ENCODE measurements around the gene SLC50A1. TPM values are rescaled to one million over a fixed set of nuclear protein-coding genes. Genes with fewer than 3 reads are reported as not detected.

SLC50A1 gene
- total RNA-seq, 1 donor from 2014 or later: 27.9 TPM

DNA sequence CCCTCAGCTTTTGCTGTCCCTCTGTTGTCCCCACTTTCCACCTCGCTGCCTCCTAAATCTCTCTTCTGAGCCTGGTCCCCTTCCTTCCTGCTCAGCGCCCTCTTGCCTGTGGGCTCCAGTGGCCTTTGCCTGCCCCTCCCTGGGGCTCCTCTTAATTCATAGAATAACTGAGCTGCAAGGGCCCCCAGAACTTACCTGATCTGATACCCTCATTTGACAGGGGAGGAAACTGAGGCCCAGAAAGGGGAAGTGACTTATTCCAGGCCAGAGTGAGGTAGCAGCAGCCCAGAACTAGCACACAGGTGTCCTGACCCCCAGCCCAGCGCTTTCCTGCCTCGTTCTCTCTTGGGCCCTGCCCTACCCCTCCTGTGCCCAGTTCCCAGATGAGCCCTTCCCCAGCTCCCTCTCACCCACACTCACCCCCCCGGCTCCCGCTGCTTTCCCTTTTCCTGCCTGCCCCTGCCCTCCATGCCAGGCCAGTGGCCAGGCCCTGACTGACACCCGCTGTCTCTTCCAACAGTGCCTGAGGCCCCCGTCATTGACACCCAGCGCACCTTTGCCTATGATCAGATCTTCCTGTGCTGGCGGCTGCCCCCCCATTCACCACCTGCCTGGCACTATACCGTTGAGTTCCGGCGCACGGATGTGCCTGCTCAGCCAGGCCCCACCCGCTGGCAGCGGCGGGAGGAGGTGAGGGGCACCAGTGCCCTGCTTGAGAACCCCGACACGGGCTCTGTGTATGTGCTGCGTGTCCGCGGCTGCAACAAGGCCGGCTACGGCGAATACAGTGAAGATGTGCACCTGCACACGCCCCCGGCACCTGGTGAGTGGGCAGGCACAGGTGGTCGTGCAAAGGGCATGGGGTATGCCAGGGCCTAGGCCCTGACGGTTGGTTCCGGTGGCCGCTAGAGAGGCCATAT lies 43.7 kb downstream of the SLC50A1 start:
- intact Hi-C loops (cut with micrococcal nuclease): no loop called here

DNA sequence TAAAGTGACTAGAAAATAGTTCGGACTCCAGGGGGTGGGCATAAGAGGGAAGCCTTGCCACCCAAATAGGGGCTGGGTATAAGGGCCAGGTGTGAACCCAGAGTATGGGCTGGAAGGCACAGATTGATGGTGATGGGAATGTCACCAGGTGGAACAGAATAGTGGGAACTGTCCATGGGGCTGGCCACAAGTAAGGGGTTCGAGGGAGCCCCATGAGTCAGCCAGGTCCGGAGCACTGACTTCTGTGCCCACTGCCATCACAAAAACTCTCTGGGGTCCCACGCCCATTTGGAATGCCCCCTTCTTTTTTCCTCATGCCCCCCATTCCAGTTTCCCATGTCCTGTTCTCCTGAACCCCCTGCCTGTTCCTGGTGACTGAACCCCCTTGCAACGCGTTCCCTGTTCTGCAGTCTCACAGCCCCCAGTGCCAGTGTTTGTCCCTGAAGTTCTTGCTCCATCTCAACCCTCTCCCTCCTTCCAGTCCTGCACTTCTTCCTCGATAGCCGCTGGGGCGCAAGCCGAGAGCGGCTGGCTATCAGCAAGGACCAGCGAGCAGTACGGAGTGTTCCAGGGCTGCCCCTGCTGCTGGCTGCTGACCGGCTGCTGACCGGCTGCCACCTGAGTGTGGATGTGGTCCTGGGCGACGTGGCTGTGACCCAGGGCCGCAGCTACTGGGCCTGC lies 45.9 kb downstream of the SLC50A1 start:
- intact Hi-C loops (cut with micrococcal nuclease): no loop called here

DNA sequence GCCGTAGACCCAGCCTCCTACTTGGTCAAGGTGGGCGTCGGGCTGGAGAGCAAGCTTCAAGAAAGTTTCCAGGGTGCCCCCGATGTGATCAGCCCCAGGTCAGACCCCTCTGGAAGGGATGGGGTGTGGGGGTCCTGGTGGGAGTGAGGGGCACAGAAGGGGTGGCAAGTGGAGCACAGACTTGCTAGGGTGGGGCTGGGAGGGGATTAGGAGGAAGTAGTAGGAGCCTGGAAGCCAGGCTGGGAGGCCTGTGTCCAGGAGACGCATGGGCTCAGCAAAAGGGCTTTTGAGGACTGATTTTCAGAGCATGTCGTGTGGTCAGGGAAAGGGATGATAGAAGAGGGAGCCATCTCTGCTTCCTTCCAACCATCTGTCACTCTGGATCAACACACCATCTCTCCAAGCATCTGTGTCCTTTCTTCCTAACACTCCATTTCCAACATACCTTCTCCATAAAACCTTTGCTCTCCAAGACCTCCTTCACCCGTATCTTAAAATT lies 46.4 kb downstream of the SLC50A1 start:
- intact Hi-C loops (cut with micrococcal nuclease): no loop called here

DNA sequence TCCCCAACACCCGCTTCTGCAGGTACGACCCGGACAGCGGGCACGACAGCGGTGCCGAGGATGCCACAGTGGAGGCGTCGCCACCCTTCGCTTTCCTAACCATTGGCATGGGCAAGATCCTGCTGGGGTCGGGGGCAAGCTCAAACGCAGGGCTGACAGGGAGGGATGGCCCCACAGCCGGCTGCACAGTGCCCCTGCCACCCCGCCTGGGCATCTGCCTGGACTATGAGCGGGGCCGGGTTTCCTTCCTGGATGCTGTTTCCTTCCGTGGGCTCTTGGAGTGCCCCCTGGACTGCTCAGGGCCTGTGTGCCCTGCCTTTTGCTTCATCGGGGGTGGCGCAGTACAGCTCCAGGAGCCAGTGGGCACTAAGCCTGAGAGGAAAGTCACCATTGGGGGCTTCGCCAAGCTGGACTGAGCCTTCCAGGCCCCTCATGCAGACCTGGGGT lies 48.1 kb downstream of the SLC50A1 start:
- intact Hi-C loops (cut with micrococcal nuclease): no loop called here

DNA sequence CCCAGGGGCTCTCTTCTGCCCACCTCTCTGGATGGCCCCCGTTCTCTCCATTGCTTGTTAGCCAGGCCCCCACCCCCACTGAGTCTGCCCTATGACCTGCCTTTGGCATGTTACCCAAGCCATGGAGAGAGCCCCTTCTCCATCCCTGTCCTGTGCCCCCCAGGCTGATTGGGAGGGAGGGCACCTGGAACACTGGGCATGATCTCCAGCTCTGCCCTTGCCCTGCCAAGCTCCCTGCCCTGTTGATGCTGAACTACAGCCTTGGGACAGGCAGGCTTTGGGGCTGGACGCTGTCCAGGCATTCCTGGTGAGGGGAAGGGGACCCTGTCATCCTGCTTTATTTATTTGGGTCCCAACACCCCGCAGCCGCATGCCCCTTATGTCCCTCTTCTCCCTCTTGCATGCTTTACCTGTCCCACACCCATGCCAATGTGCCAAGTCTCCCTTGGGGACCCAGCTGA lies 48.7 kb downstream of the SLC50A1 start:
- intact Hi-C loops (cut with micrococcal nuclease): no loop called here

DNA sequence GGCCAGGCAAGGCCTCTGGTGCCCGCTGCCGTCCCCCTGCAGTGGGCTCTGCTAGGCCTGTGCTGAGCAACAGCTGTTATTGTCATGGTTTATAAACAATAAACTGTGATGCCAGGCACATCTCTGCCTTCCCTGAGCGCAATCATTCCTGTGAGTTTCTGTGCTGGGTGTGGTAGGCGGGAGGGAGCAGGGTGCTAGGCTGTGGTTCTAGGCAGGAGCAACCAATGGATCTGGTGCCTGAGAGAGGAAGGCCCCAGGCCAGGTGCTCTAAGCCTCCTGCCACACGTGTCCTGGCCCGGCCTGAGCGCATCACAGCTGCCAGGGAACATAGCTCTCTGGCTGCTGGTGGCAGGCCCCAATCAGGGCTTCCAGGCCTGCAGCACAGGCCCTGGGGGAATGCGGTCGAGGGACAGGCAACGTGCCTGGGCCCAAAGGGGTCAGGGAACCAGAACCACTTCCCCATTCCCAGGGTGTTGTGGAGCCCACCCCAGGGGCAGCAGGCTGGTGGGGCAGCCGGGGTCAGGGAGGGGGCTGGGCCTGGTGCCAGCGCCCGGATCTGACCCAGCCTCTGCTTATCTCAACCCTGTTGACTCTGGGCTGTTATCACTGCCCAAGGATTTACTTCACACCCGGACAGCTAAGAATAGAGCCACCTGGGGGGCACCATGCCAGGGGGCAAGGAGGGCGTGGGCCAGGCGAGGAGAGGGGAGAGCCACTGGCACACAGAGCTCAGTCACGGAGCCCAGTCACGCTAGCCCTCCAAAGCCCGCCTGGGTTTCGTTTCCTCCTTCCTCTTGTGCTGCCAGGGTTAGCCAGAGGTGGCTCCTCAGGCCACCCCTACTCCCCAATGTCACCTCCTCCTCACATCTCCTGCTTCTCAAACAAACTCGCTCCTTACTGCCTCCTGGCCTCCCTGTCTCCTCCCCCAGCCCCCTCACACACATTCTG lies 49.5 kb downstream of the SLC50A1 start:
- intact Hi-C loops (cut with micrococcal nuclease): no loop called here

DNA sequence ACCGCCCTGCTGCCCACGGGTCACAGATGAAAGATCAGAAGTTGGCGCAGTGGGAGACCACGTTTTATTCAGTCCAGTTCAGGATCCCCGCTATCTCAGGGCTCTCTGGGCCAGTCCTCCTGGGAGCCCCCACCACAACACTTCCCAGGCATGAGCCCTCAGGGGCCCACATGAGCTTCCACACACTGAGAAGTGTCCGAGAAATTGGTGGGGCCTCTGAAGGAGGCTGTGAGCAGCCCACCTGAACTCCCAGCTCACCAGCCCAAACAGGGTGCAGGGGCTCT lies 50.1 kb downstream of the SLC50A1 start:
- intact Hi-C loops (cut with micrococcal nuclease): no loop called here

DNA sequence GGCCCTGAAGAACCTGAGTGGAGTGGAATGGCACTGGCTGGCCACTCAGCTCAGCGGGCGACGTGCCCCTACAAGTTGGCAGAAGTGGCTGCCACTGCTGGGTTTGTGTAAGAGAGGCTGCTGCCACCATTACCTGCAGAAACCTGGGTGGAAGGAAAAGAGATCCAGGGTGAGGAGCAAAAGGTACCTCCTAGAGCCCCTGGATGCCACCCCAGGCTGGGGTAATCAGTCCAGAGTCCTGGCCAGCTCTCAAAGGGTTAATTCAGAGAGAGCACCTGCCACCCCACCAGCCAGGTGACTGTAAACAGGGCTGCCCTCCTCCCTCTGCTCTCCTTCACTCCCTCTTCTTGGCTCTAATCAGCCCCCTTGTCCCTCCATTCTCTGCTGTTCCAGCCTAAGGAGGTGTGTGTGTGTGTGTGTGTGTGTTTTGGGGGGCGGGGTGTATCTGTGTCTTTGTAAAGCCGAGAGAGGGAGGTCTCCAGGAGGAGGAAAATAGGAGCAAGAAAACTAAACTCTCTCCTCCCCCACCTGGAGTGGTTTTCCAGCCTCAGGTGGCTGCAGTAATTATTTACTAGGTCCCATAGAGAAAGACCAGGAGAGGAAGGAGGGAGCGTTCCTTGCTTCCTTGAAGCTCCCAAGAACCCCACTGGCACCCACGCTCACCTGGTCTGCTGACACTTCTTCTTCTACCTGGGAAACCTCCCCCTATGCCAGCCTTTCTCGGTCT lies 50.6 kb downstream of the SLC50A1 start:
- intact Hi-C loops (cut with micrococcal nuclease): no loop called here

DNA sequence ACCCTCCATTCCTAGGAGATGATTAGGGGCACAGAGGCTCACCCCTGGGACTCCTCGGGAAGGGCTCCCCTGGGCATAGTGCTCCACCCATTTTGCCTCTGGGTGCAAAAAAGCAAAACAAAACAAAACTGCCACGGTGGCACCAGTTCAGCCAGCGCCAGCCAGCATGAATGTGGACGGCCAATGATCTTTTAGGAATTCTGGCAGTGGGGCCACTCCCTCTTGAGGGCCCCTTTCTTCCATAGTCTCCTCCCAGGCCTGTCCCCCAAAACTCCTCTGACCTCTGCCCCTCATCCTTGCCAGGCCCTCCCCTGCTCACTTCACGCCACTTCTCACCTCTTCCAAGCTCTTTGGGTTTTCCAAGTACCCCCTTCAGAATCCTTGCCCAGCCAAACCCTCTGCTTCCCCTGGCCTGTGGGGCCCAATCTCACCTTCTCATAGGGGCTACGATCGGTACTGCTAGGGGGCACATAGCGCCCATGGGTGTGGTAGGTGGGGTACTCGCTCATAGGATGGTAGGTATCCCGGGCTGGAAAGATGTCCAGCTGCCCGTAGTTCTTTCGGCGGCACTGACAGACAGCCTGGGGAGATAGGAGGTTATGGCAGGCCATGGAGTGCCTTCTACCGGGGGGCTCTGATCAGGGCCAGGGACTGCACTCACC lies 51.3 kb downstream of the SLC50A1 start:
- intact Hi-C loops (cut with micrococcal nuclease): no loop called here

DNA sequence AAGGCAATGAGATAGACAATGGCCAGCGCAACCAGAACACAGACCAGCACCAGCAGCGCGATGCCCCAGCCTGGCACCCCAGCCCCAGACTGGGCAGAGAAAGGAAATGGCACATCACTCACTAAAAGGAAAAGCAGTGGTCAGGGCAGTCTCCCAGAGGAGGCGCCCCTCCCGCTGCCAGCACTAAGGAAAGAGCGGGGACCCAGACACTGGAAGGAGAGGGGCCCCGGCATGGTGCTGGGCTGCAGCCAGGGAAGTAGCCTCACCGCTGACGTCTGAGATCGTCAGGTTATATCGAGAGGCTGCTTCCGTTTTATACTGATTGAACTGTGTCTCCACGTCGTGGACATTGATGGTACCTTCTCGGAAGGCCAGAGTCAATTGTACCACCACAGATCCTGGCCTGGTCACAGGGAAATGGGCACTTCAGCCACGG lies 51.8 kb downstream of the SLC50A1 start:
- intact Hi-C loops (cut with micrococcal nuclease): no loop called here

DNA sequence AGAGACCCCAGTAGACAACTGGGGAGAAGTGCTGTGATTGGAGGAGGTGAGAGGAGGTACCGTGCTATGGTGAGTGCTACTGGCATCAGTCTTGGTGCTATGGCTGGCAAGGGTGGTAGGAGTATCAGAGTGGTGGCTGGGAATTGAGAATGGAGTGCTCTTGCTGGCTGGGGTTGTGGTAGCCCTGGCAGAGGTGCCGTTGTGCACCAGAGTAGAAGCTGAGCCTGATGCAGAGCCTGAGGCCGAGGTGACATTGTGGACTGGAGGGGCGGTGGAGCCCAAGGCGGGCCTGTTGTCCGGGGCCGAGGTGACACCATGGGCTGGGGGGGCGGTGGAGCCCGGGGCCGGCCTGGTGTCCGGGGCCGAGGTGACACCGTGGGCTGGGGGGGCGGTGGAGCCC lies 52.6 kb downstream of the SLC50A1 start:
- intact Hi-C loops (cut with micrococcal nuclease): no loop called here

Other genes with a start within 250 kb of the SLC50A1 start
- 35.1 and 35.3 TPM in 2 replicates for gene PMVK, start 199.1 kb upstream of the SLC50A1 start, total RNA-seq
- gene PBXIP1, start 179.8 kb upstream of the SLC50A1 start, total RNA-seq: 119 and 120 TPM in 2 replicates
- gene PYGO2, start 174.1 kb upstream of the SLC50A1 start, total RNA-seq: 45.6 and 47.0 TPM in 2 replicates
- 81.1 and 86.2 TPM in 2 replicates for gene SHC1, start 165.1 kb upstream of the SLC50A1 start, total RNA-seq
- gene CKS1B, start 161.2 kb upstream of the SLC50A1 start, total RNA-seq: 104 and 112 TPM in 2 replicates
- gene FLAD1, start 152.5 kb upstream of the SLC50A1 start, total RNA-seq: 55.8 and 56.9 TPM in 2 replicates
- gene LENEP, start 142.3 kb upstream of the SLC50A1 start, total RNA-seq: 0.93 and 0.98 TPM in 2 replicates
- gene ZBTB7B, start 133.1 kb upstream of the SLC50A1 start, total RNA-seq: 158 and 173 TPM in 2 replicates
- 0.15 and 0.29 TPM in 2 replicates for gene DCST2, start 102.1 kb upstream of the SLC50A1 start, total RNA-seq
- gene DCST1, start 102.0 kb upstream of the SLC50A1 start, total RNA-seq: not detected in 2 replicates
- 51.6 and 53.2 TPM in 2 replicates for gene ADAM15, start 84.5 kb upstream of the SLC50A1 start, total RNA-seq
- 5.9 and 6.6 TPM in 2 replicates for gene EFNA4, start 72.1 kb upstream of the SLC50A1 start, total RNA-seq
- gene EFNA3, start 57.0 kb upstream of the SLC50A1 start, total RNA-seq: 0.90 and 2.3 TPM in 2 replicates
- not detected in 2 replicates for gene EFNA1, start 8.0 kb upstream of the SLC50A1 start, total RNA-seq
- gene DPM3, start 4.7 kb downstream of the SLC50A1 start, total RNA-seq: 35.7 and 38.4 TPM in 2 replicates
- 224 and 225 TPM in 2 replicates for gene KRTCAP2, start 37.5 kb downstream of the SLC50A1 start, total RNA-seq
- 19.8 and 20.1 TPM in 2 replicates for gene TRIM46, start 38.0 kb downstream of the SLC50A1 start, total RNA-seq
- gene THBS3, start 72.0 kb downstream of the SLC50A1 start, total RNA-seq: 19.7 and 20.6 TPM in 2 replicates
- gene MTX1, start 72.8 kb downstream of the SLC50A1 start, total RNA-seq: 40.2 and 43.5 TPM in 2 replicates
- gene ENTREP3, start 119.6 kb downstream of the SLC50A1 start, total RNA-seq: 18.3 and 20.5 TPM in 2 replicates
- 152 and 165 TPM in 2 replicates for gene SCAMP3, start 126.5 kb downstream of the SLC50A1 start, total RNA-seq
- gene CLK2, start 137.7 kb downstream of the SLC50A1 start, total RNA-seq: 88.4 and 91.1 TPM in 2 replicates
- gene HCN3, start 141.6 kb downstream of the SLC50A1 start, total RNA-seq: 2.3 and 2.5 TPM in 2 replicates
- not detected in 2 replicates for gene PKLR, start 165.6 kb downstream of the SLC50A1 start, total RNA-seq
- 194 and 195 TPM in 2 replicates for gene FDPS, start 173.0 kb downstream of the SLC50A1 start, total RNA-seq
- gene RUSC1, start 185.0 kb downstream of the SLC50A1 start, total RNA-seq: 23.9 and 26.3 TPM in 2 replicates

All from T-helper 1 cell treated with Interleukin-12 subunit alpha and Interleukin-12 subunit beta and Interleukin-4 antibody, amounts not matched to agents 30 ng/mL and 1 ng/mL, for 36 hours (primary cell).